ENCODE measurements around the gene CELSR3. TPM values are rescaled to one million over a fixed set of nuclear protein-coding genes. Genes with fewer than 3 reads are reported as not detected.

The CELSR3 gene
- total RNA-seq, 1 donor: 0.81 TPM

GRCh38 chr3:48588230-48588629, 74.5 kb downstream of the CELSR3 start:
- TF ChIP-seq CTCF (IDR thresholded peaks at IDR 0.05; ENCODE audit: insufficient read depth, low read length): no peak
- no peak overlapping the region for H3K4me3 ChIP-seq (ENCODE audit: low read depth, low read length)
- no peak for DNase-seq (ENCODE audit: low read depth)

GRCh38 chr3:48587686-48588085, 75.0 kb downstream of the CELSR3 start:
- no peak for DNase-seq (ENCODE audit: low read depth)
- TF ChIP-seq CTCF (IDR thresholded peaks at IDR 0.05; ENCODE audit: insufficient read depth, low read length): no peak

More at GRCh38 chr3:48587686-48588085, 75.0 kb downstream of the CELSR3 start:
- H3K4me3 ChIP-seq (ENCODE audit: low read depth, low read length): no peak overlapping the region

Small RNA genes lying within 50 kb of the gene (small RNA-seq; reads per million reads assigned to genes)
- not detected for gene AC141002.1

Other genes starting within 250 kb of the CELSR3 start
- 30.0 and 59.5 TPM in 2 replicates for gene PLXNB1, start 232.8 kb downstream of the CELSR3 start, total RNA-seq (ENCODE audit: low replicate concordance)
- 19.3 and 38.0 TPM in 2 replicates for gene CCDC51, start 222.8 kb downstream of the CELSR3 start, total RNA-seq (ENCODE audit: low replicate concordance)
- gene TMA7, start 222.6 kb downstream of the CELSR3 start, total RNA-seq (ENCODE audit: low replicate concordance): 234 and 390 TPM in 2 replicates
- 4.0 and 14.5 TPM in 2 replicates for gene ATRIP, start 216.1 kb downstream of the CELSR3 start, total RNA-seq (ENCODE audit: low replicate concordance)
- 60.4 and 107 TPM in 2 replicates for gene SHISA5, start 158.7 kb downstream of the CELSR3 start, total RNA-seq (ENCODE audit: low replicate concordance)
- 4.7 and 6.1 TPM in 2 replicates for gene PFKFB4, start 106.1 kb downstream of the CELSR3 start, total RNA-seq (ENCODE audit: low replicate concordance)
- 0.54 TPM in 1 of 2 replicates, not detected in the other for gene UCN2, start 99.1 kb downstream of the CELSR3 start, total RNA-seq (ENCODE audit: low replicate concordance)
- 8.6 and 10.2 TPM in 2 replicates for gene COL7A1, start 67.6 kb downstream of the CELSR3 start, total RNA-seq (ENCODE audit: low replicate concordance)
- 97.2 and 196 TPM in 2 replicates for gene UQCRC1, start 53.2 kb downstream of the CELSR3 start, total RNA-seq (ENCODE audit: low replicate concordance)
- gene TMEM89, start 41.1 kb downstream of the CELSR3 start, total RNA-seq (ENCODE audit: low replicate concordance): not detected in 2 replicates
- 11.6 and 19.5 TPM in 2 replicates for gene SLC26A6, start 27.4 kb downstream of the CELSR3 start, total RNA-seq (ENCODE audit: low replicate concordance)
- gene NCKIPSD, start 23.0 kb upstream of the CELSR3 start, total RNA-seq (ENCODE audit: low replicate concordance): 8.1 and 20.0 TPM in 2 replicates
- 35.7 and 44.3 TPM in 2 replicates for gene IP6K2, start 54.3 kb upstream of the CELSR3 start, total RNA-seq (ENCODE audit: low replicate concordance)
- 33.9 and 43.4 TPM in 2 replicates for gene PRKAR2A, start 185.0 kb upstream of the CELSR3 start, total RNA-seq (ENCODE audit: low replicate concordance)
- 17.7 and 20.9 TPM in 2 replicates for gene SLC25A20, start 236.0 kb upstream of the CELSR3 start, total RNA-seq (ENCODE audit: low replicate concordance)